ENCODE results near the gene BAIAP2. TPM values are rescaled to one million over a fixed set of nuclear protein-coding genes. Genes with fewer than 3 reads are reported as not detected.

Gene BAIAP2
- total RNA-seq, 4 donors from 2014 or later, result 7.3 to 36.1 (median 15.4) TPM

- in situ Hi-C loops (cut with MboI; ENCODE audit: low sequenced_read_pairs in 4 of 4) (no loop called here), intact Hi-C loops (cut with DNase I; ENCODE audit: low total_unique reads) (no loop called here)
- Histone ChIP-seq H3K4me3 (no peak overlapping the region), H3K4me1 (peaks cover 21 to 31% of the 10 kb centered on the region in 2 donors), H3K36me3 (peaks cover 0 to 42% of the 10 kb centered on the region in 2 donors), H3K27me3 (peaks cover 24 to 34% (median 33%) of the 10 kb centered on the region in 3 donors), H3K27ac (no peak overlapping the region), H3K9me3 (no peaks in the 10 kb centered on the region)
- ATAC-seq (peak in 1 of 2 donors; percentile 44), DNase-seq (no peak)
- TF ChIP-seq POLR2A (IDR thresholded peaks at IDR 0.05), result no peak
- no peak for TF ChIP-seq CTCF (IDR thresholded peaks at IDR 0.05 in 4 of 5, conservative IDR thresholded peaks at IDR 0.05 in 1 of 5)
Observed at GRCh38 chr17:81000631-81001357, 34.2 kb upstream of the BAIAP2 start.

GRCh38 chr17:81002013-81002384 is 33.0 kb upstream of the BAIAP2 start:
- Histone ChIP-seq H3K9me3 (no peaks in the 10 kb centered on the region), H3K27me3 (peaks cover 35 to 46% (median 44%) of the 10 kb centered on the region in 3 donors), H3K36me3 (peaks cover 0 to 30% of the 10 kb centered on the region in 2 donors), H3K27ac (no peak overlapping the region), H3K4me1 (peaks cover 21 to 31% of the 10 kb centered on the region in 2 donors), H3K4me3 (no peak overlapping the region)
- in situ Hi-C loops (cut with MboI; ENCODE audit: low sequenced_read_pairs in 4 of 4) (no loop called here), intact Hi-C loops (cut with DNase I; ENCODE audit: low total_unique reads) (no loop called here)
- TF ChIP-seq POLR2A (IDR thresholded peaks at IDR 0.05) (no peak), CTCF (IDR thresholded peaks at IDR 0.05 in 4 of 5, conservative IDR thresholded peaks at IDR 0.05 in 1 of 5) (no peak)
- ATAC-seq, result peak in 1 of 2 donors; percentile 3
- no peak for DNase-seq

- no peak for TF ChIP-seq POLR2A (IDR thresholded peaks at IDR 0.05)
- no peak for TF ChIP-seq CTCF (IDR thresholded peaks at IDR 0.05 in 4 of 5, conservative IDR thresholded peaks at IDR 0.05 in 1 of 5)
- H3K27ac ChIP-seq, result no peak overlapping the region
- peaks cover 21 to 31% of the 10 kb centered on the region in 2 donors for H3K4me1 ChIP-seq
- no peaks in the 10 kb centered on the region for H3K9me3 ChIP-seq
- ATAC-seq (peak in 1 of 2 donors; percentile 32), DNase-seq (no peak)
- peaks cover 0 to 23% of the 10 kb centered on the region in 2 donors for H3K36me3 ChIP-seq
- intact Hi-C loops (cut with DNase I; ENCODE audit: low total_unique reads), result no loop called here
- peaks cover 40 to 48% (median 47%) of the 10 kb centered on the region in 3 donors for H3K27me3 ChIP-seq
- H3K4me3 ChIP-seq, result no peak overlapping the region
- in situ Hi-C loops (cut with MboI; ENCODE audit: low sequenced_read_pairs in 4 of 4), result no loop called here
Observed at GRCh38 chr17:81002409-81003361, 32.3 kb upstream of the BAIAP2 start.

- ATAC-seq (no peak), DNase-seq (no peak)
- H3K36me3 ChIP-seq, result peaks cover 0 to 11% of the 10 kb centered on the region in 2 donors
- intact Hi-C loops (cut with DNase I; ENCODE audit: low total_unique reads) (no loop called here), in situ Hi-C loops (cut with MboI; ENCODE audit: low sequenced_read_pairs in 4 of 4) (no loop called here)
- H3K27me3 ChIP-seq, result peaks cover 40 to 48% (median 47%) of the 10 kb centered on the region in 3 donors
- no peak overlapping the region for H3K4me3 ChIP-seq
- no peaks in the 10 kb centered on the region for H3K9me3 ChIP-seq
- no peak for TF ChIP-seq POLR2A (IDR thresholded peaks at IDR 0.05)
- no peak for TF ChIP-seq CTCF (IDR thresholded peaks at IDR 0.05 in 4 of 5, conservative IDR thresholded peaks at IDR 0.05 in 1 of 5)
- H3K27ac ChIP-seq, result no peak overlapping the region
- peaks cover 21 to 31% of the 10 kb centered on the region in 2 donors for H3K4me1 ChIP-seq
Observed at GRCh38 chr17:81003711-81004475, 31.1 kb upstream of the BAIAP2 start.

Data from gastrocnemius medialis (tissue), 4 donors.